Posterior cingulate gyrus (tissue), 11 donors: ENCODE data around the gene TM7SF2.
"Not testable (repeated sequence)": the region's sequence is repeated elsewhere in the genome, so short reads cannot be mapped to it uniquely, and the experiment has no call there.

Source experiments
- DNase-seq, 10 donors: peaks; one replicate each; pipeline versions ENCODE4 v3.0.0 to v3.0.0-alpha.2; 2020 to 2021; ENCODE audit warnings: mixed read lengths in 3 of 10
- intact Hi-C: fragments of 100-400 bp; cut with DNase I; formaldehyde crosslinking; loops from one replicate; pipeline ENCODE4 v1.15.1; 2023

Gene TM7SF2

GRCh38 chr11:65135633-65136145 lies 24.0 kb downstream of the TM7SF2 start:
- peak in 3 of 10 donors; percentile 22 to 37 (median 24) for DNase-seq
- intact Hi-C loops: loop anchor here (5.0 kb wide), 1 partner anchor 52 kb away; no protein-coding TSS in a partner anchor

- intact Hi-C loops: loop anchor here (5.0 kb wide), 1 partner anchor 51 kb away; no protein-coding TSS in a partner anchor
- peak in 2 of 10 donors; percentile 27 to 31 for DNase-seq
Measured at GRCh38 chr11:65136515-65137096, 24.9 kb downstream of the TM7SF2 start.

DNA sequence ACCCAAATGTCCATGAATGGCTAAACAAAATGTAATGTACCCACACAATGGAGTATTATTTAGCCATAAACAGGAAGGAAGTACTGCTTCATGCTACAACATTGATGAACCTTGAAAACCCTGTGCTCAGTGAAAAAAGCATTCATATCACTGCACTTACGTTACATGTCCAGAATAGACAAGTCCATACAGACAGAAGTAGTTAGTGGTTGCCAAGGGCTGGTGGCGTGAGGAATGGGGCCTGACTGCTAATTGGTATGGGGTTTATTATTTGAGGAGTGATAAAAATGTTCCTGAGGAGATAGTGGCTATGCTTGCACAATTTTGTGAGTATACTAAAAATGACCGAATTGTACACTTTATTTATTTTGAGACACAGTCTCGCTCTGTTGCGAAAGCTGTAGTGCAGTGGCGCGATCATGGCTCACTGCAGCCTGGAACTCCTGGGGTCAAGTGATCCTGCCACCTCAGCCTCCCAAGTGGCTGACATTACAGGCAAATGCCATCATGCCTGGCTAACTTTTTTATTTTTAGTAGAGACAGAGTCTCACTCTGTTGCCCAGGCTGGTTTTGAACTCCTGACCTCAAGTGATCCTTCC lies 30.3 kb downstream of the TM7SF2 start:
- DNase-seq: peak in 2 of 10 donors; percentile 21 to 35
- intact Hi-C loops: no loop called here

DNA sequence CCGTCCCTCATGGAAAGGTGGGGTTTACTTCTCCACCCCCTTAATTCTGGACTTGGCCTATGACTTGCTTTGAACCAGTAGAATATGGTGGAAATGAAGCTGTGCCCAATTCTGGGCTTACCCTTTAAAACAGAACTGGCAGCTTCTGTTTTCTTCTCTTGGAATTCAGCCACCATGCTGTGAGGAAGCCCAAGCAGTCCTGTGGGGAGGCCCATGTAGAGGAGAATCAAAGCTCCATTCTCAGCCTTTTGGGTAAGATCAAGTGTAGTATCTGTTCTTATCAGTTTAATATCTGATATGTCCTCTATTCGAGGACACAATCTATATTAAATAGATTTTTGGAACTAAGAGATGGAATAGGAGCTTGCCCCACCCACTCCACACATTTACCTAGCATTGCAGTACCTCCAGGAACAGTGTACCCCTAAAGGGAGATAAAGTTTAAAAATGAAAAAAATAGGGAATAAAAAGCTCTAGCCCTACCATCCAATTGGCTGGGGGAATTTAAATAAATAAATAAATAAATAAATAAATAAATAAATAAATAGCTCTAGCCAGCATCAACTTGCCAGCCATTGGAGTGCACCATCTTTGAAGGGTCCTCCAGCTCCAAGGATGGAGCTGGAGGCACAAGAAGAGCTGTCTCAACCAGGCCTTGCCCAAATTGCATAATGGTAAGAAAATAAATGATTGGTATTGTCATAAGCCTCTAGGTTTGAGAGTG lies 35.8 kb downstream of the TM7SF2 start:
- peak in 1 of 10 donors; percentile 2 for DNase-seq
- intact Hi-C loops: no loop called here

- DNase-seq: peak in 1 of 10 donors; percentile 59
- intact Hi-C loops: no loop called here
Measured at GRCh38 chr11:65148657-65149056, 37.0 kb downstream of the TM7SF2 start.

- peak in 1 of 10 donors; percentile 54 for DNase-seq
- intact Hi-C loops: not testable (repeated sequence)
Measured at GRCh38 chr11:65150131-65150508, 38.4 kb downstream of the TM7SF2 start.

DNA sequence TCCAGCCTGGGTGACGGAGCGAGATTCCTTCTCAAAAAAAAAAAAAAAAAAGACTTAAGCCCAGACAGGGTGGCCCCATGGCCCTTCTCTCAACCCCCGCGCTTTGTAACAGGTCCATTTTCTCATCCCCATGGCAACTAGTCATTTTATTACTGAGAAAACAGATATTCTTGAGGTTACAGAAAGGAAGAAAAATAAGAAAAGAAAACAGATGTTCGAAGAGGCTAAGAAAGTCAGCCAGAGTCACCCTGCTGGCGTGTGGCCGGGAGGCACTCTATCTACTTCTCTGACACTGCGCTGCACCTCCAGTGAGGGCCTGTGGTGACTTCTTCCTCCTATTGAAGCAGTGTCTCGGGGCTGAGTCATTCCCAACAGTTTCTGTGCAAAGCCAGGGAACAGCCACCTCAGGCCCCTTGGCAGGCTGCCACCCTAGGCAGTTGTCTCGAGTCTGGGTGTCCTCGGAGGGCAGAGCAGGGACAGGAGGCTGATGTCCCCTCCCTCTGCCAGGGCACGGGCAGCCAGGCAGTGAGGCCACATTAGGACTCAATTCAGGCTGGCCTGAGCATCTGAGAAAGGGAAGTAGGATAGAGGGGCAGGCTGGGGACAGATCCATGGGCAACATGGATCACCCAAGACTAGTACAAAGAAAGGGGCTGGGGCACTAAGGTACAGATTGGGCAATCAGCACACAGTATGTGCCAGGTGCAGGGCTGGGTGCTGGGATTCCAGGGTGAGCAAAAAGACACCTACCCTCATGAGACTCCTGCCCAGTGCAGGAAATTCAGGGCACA lies 39.0 kb downstream of the TM7SF2 start:
- intact Hi-C loops: no loop called here

GRCh38 chr11:65151331-65151899 lies 39.7 kb downstream of the TM7SF2 start:
- intact Hi-C loops: no loop called here
- DNase-seq: peak in 1 of 10 donors; percentile 7

More for the DNA sequence above, 39.0 kb downstream of the TM7SF2 start:
- peak in 9 of 10 donors; percentile 36 to 92 (median 60) for DNase-seq

GRCh38 chr11:65152122-65152521 lies 40.5 kb downstream of the TM7SF2 start:
- DNase-seq: no peak
- intact Hi-C loops: no loop called here

DNA sequence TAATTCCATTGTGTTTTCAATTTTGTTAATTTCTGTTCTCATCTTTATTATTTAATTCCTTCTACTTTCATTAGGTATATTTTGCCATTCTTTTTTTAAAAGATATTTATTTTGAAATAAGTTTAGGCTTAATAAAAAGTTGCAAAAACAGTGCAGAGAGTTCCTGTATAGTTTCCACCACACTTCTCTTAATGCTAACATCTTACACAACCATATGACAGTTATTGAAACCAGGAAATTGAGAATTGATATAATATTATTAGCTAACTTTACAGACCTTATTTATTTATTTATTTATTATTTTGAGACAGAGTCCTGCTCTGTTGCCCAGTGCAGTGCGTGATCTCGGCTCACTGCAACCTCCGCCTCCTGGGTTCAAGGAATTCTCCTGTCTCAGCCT lies 44.6 kb downstream of the TM7SF2 start:
- intact Hi-C loops: no loop called here
- DNase-seq: no peak

- no peak for DNase-seq
- intact Hi-C loops: no loop called here
Measured at GRCh38 chr11:65156926-65157325, 45.3 kb downstream of the TM7SF2 start.

DNA sequence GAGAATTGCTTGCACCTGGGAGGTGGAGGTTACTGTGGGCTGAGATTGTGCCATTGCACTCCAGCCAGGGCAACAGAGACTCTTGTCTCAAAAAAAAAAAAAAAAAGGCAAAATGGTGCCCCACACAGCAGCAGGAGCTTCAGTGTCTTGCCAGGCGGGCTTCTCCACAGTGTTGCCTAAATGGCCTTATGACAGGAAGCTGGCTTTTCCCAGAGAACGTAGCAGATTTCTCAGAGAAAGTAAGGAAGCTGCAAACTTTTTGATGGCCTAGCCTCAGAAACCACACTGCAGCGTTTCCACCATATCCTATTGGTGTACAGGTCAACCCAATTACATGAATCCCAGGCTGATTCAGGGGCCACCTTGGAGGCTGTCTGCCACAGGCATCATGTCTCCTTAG lies 45.7 kb downstream of the TM7SF2 start:
- DNase-seq: no peak
- intact Hi-C loops: no loop called here

DNA sequence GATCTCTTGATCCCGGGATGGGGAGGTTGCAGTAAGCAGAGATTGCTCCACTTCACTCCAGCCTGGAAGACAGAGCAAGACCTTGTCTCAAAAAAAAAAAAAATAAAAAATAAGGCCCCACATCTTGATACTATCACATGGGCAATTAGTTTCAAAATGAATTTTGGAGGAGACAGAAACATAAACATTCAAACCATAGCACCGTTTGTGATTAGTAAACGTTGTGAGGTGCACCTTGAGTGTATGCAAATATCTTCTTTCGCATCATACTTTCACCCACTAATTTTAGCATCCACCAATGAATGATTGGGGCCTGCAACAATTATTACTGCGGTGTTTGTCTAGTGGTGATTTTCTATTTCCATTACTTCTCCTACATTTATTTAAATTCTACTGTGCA lies 47.3 kb downstream of the TM7SF2 start:
- intact Hi-C loops: no loop called here
- DNase-seq: no peak

- intact Hi-C loops: no loop called here
- no peak for DNase-seq
Measured at GRCh38 chr11:65160643-65161042, 49.0 kb downstream of the TM7SF2 start.

- no peak for DNase-seq
- intact Hi-C loops: no loop called here
Measured at GRCh38 chr11:65163684-65164083, 52.0 kb downstream of the TM7SF2 start.
